Esophagus squamous epithelium (tissue), 5 donors: ENCODE results near the gene SEMA6B. TPM values are rescaled to one million over a fixed set of nuclear protein-coding genes. Genes with fewer than 3 reads are reported as not detected.
"Not testable (repeated sequence)": the region's sequence is repeated elsewhere in the genome, so short reads cannot be mapped to it uniquely, and the experiment has no call there.

Experiments used
- DNase-seq: peaks from one replicate; lab custom pipeline; 2025; lab: John Stamatoyannopoulos, UW
- H3K27ac ChIP-seq, 4 donors: fragments of 200-600 bp; sonication (generic); one replicate each; pipeline ENCODE4 v1.5.1; 2016 to 2019; ENCODE audit warnings: mild to moderate bottlenecking in 1 of 4
- H3K27me3 ChIP-seq, 4 donors: fragments of 200-600 bp; sonication (generic); 1 replicate in 3 of 4; 2 replicates in 1 of 4; pipeline versions ENCODE4 v1.5.1 to v1.6.0; 2017 to 2021; ENCODE audit warnings: antibody characterized with exemption in 1 of 4
- H3K36me3 ChIP-seq, 3 donors: fragments of 200-600 bp; sonication (generic); one replicate each; pipeline ENCODE4 v1.5.1; 2016 to 2019
- H3K4me1 ChIP-seq, 3 donors: fragments of 200-600 bp; sonication (generic); one replicate each; pipeline ENCODE4 v1.5.1; 2017 to 2019
- H3K4me3 ChIP-seq, 4 donors: fragments of 200-600 bp; sonication (generic); 1 replicate in 3 of 4; 2 replicates in 1 of 4; pipeline ENCODE4 v1.5.1; 2016 to 2019; ENCODE audit warnings: mild to moderate bottlenecking in 2 of 4, moderate library complexity in 1 of 4
- H3K9me3 ChIP-seq, 3 donors: fragments of 200-600 bp; sonication (generic); one replicate each; pipeline ENCODE4 v1.5.1; 2016 to 2019
- CTCF ChIP-seq, 6 experiments: fragments of 450-650 bp in 4 of 6; fragments of 200-600 bp in 2 of 6; sonication (generic) in 2 of 6; IDR thresholded peaks; one replicate each; pipeline ENCODE4 v1.5.1; 2016 to 2019; ENCODE audit warnings: antibody characterized with exemption in 6 of 6, mild to moderate bottlenecking in 4 of 6, moderate library complexity in 4 of 6
- POLR2A ChIP-seq, 4 donors: fragments of 450-650 bp; IDR thresholded peaks; one replicate each; pipeline ENCODE4 v1.6.1; 2017; ENCODE audit warnings: antibody characterized with exemption in 4 of 4, mild to moderate bottlenecking in 4 of 4, moderate library complexity in 3 of 4
- WGBS, 2 donors: methylation state at CpG; one replicate each; pipeline ENCODE4 v1.1.5; 2018; 5-methylcytosine and 5-hydroxymethylcytosine counted together
- intact Hi-C: fragments of 100-400 bp; cut with DNase I; formaldehyde crosslinking; loops from one replicate; pipeline ENCODE4 v1.15.0; 2022
- total RNA-seq, 4 donors: library from RNA; depleted of rRNA; stranded (reverse); fragments of >200 nt; gene quantifications; one replicate each; pipeline ENCODE4 v1.1.0, GENCODE V29; 2016
- donor health status: DM: yes; HTN: yes; CAD: no.

The SEMA6B gene
- total RNA-seq, 4 donors from 2014 or later = 0.61 to 4.3 (median 1.8) TPM

- H3K9me3 ChIP-seq = no peaks in the 10 kb centered on the region
- no peaks in the 10 kb centered on the region for H3K36me3 ChIP-seq
- H3K4me3 ChIP-seq = no peak overlapping the region
- peaks cover 0 to 26% (median 0%) of the 10 kb centered on the region in 4 donors for H3K27me3 ChIP-seq
- no peak for DNase-seq
- H3K27ac ChIP-seq = no peak overlapping the region
- 59 to 64% methylated on average over 4 to 8 of the region's 9 CpGs for WGBS, 2 donors
- peaks cover 8 to 28% (median 16%) of the 10 kb centered on the region in 3 donors for H3K4me1 ChIP-seq
- TF ChIP-seq CTCF (IDR thresholded peaks at IDR 0.05) = no peak
- no peak for TF ChIP-seq POLR2A (IDR thresholded peaks at IDR 0.05)
- intact Hi-C loops = no loop called here
Measured at GRCh38 chr19:4533334-4533733, 26.1 kb downstream of the SEMA6B start.

- Histone ChIP-seq H3K4me3 (no peak overlapping the region), H3K27me3 (peaks cover 0 to 19% (median 0%) of the 10 kb centered on the region in 4 donors), H3K36me3 (no peaks in the 10 kb centered on the region), H3K9me3 (no peaks in the 10 kb centered on the region), H3K27ac (no peak overlapping the region), H3K4me1 (peaks cover 8 to 16% (median 11%) of the 10 kb centered on the region in 3 donors)
- 23 to 48% methylated on average over 7 to 8 of the region's 28 CpGs for WGBS, 2 donors
- no peak for TF ChIP-seq POLR2A (IDR thresholded peaks at IDR 0.05)
- TF ChIP-seq CTCF (IDR thresholded peaks at IDR 0.05) = no peak
- no peak for DNase-seq
- intact Hi-C loops = no loop called here
Measured at GRCh38 chr19:4531562-4532165, 27.8 kb downstream of the SEMA6B start.

GRCh38 chr19:4529924-4530522 lies 29.5 kb downstream of the SEMA6B start:
- H3K27me3 ChIP-seq = peaks cover 0 to 2% (median 0%) of the 10 kb centered on the region in 4 donors
- no peak for DNase-seq
- peaks cover 3 to 6% (median 4%) of the 10 kb centered on the region in 3 donors for H3K4me1 ChIP-seq
- intact Hi-C loops = no loop called here
- H3K27ac ChIP-seq = no peak overlapping the region
- H3K4me3 ChIP-seq = no peak overlapping the region
- H3K36me3 ChIP-seq = no peaks in the 10 kb centered on the region
- H3K9me3 ChIP-seq = no peaks in the 10 kb centered on the region
- TF ChIP-seq CTCF (IDR thresholded peaks at IDR 0.05) = no peak
- no peak for TF ChIP-seq POLR2A (IDR thresholded peaks at IDR 0.05)
- WGBS, 2 donors = 59 to 68% methylated on average over 5 to 11 of the region's 14 CpGs

- Histone ChIP-seq H3K27me3 (no peaks in the 10 kb centered on the region), H3K9me3 (no peaks in the 10 kb centered on the region), H3K4me1 (no peaks in the 10 kb centered on the region), H3K4me3 (no peak overlapping the region), H3K27ac (no peak overlapping the region), H3K36me3 (no peaks in the 10 kb centered on the region)
- 73 to 89% methylated on average over 10 to 15 of the region's 15 CpGs for WGBS, 2 donors
- intact Hi-C loops = no loop called here
- DNase-seq = no peak
- no peak for TF ChIP-seq POLR2A (IDR thresholded peaks at IDR 0.05)
- TF ChIP-seq CTCF (IDR thresholded peaks at IDR 0.05) = no peak
Measured at GRCh38 chr19:4528843-4529242, 30.6 kb downstream of the SEMA6B start.

- H3K27ac ChIP-seq, H3K9me3 ChIP-seq, H3K27me3 ChIP-seq, H3K36me3 ChIP-seq, H3K4me3 ChIP-seq, intact Hi-C loops, H3K4me1 ChIP-seq, DNase-seq: not testable (repeated sequence)
- WGBS, 2 donors = 83 to 86% methylated on average over 6 to 8 of the region's 8 CpGs
Measured at GRCh38 chr19:4527377-4527776, 32.1 kb downstream of the SEMA6B start.
